Dermis lymphatic vessel endothelial cell (primary cell): Measurements from ENCODE around the gene LARGE1. TPM values are rescaled to one million over a fixed set of nuclear protein-coding genes. Genes with fewer than 3 reads are reported as not detected.

Experiments used
- total RNA-seq: library from RNA; depleted of rRNA; stranded (reverse); fragments of >200 nt; gene quantifications from 2 replicates; pipeline ENCODE4 v1.2.1, GENCODE V29; 2014

LARGE1 gene
- total RNA-seq = 3.7 and 4.0 TPM in 2 replicates

DNA sequence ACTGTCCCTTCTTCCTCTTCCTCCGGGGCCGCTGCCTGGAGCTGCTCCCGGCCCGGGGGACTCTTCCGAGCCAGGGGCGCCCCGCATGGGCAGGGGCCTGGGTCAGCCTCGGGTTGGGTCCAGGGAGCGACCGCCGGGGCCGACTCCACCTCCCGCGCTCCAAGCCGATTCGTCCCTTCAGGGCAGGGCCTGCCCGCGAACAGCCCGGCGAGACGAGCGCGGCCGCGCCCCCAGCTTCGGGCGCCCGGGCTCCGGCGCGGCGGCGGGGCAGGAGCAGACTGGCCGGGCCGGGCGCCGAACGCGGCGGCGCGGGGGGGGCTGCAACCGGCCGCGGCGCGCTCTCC lies at the start of gene LARGE1:
LARGE1 (minus strand) TSS at position 280 of the 344 bp plus-strand sequence.

